NB4 (cell line): Measurements from ENCODE around the gene TASP1.

ENCODE experiments used
- POLR2A ChIP-seq: IDR thresholded peaks from 2 replicates; pipeline ENCODE4 v1.6.1; 2011; ENCODE audit warnings: mild to moderate bottlenecking; ENCODE audit not compliant: insufficient read length; ENCODE audit errors: extremely low read depth
- TF ChIP-seq, protein P1 (sequence below): IDR thresholded peaks from one replicate; pipeline ENCODE4 v1.5.1; 2012; ENCODE audit warnings: low read depth, low read length

DNA sequence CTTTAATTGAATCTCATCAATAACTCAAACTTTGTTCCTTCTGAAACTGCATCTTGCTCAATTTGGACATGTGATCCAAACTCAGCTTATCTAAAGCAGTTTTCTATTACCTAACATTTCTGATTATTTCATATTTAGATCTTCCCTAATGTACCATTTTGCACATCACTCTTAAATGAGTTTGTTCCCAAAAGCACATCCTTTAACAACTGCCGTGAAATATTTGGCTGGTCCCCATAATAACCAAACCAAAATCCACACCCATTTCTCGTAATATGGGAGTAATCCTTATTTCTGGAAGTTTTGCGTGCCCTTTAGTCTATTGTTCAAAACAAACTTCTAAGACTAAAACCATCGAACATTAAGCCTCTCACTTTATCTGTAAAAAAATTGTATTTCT, 94.9 kb downstream of the TASP1 start:
- TF ChIP-seq, protein P1, sequence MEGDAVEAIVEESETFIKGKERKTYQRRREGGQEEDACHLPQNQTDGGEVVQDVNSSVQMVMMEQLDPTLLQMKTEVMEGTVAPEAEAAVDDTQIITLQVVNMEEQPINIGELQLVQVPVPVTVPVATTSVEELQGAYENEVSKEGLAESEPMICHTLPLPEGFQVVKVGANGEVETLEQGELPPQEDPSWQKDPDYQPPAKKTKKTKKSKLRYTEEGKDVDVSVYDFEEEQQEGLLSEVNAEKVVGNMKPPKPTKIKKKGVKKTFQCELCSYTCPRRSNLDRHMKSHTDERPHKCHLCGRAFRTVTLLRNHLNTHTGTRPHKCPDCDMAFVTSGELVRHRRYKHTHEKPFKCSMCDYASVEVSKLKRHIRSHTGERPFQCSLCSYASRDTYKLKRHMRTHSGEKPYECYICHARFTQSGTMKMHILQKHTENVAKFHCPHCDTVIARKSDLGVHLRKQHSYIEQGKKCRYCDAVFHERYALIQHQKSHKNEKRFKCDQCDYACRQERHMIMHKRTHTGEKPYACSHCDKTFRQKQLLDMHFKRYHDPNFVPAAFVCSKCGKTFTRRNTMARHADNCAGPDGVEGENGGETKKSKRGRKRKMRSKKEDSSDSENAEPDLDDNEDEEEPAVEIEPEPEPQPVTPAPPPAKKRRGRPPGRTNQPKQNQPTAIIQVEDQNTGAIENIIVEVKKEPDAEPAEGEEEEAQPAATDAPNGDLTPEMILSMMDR: no peak
- no peak for TF ChIP-seq POLR2A
